Measurements from ENCODE around the gene EPS15. TPM values are rescaled to one million over a fixed set of nuclear protein-coding genes. Genes with fewer than 3 reads are reported as not detected.
"Not testable (repeated sequence)": the region's sequence is repeated elsewhere in the genome, so short reads cannot be mapped to it uniquely, and the experiment has no call there.

EPS15 gene
- total and polyA plus RNA-seq, 10 of the 15 experiments (the other 5 are each of a cell fraction or from before 2014, with no cell fraction given), result 24.7 to 87.8 (median 56.3) TPM

- SMC1A ChIA-PET (ENCODE audit: uncharacterized antibody, unreplicated experiment); H3K79me2 ChIP-seq (ENCODE audit: control insufficient read depth, insufficient read depth, low read length); H2AFZ ChIP-seq (ENCODE audit: control insufficient read depth, low read depth, low read length); H4K20me1 ChIP-seq (ENCODE audit: control insufficient read depth, insufficient read depth); H3K4me2 ChIP-seq (ENCODE audit: control insufficient read depth, insufficient read depth); H3K4me3 ChIP-seq; in situ Hi-C loops (cut with MboI); H3K27ac ChIP-seq (ENCODE audit: control insufficient read depth, insufficient read depth); H3K4me1 ChIP-seq (ENCODE audit: control insufficient read depth, insufficient read depth, low read length); H3K9ac ChIP-seq (ENCODE audit: control insufficient read depth, insufficient read depth, low read length); intact Hi-C loops (cut with micrococcal nuclease; ENCODE audit: unreplicated experiment); BruUV-seq (replicated peaks); H3K36me3 ChIP-seq (ENCODE audit: control insufficient read depth in 2 of 2, insufficient read depth in 2 of 2, low read length in 1 of 2); DNase-seq (ENCODE audit: low read depth, low spot score); H3K9me3 ChIP-seq (replicated peaks; ENCODE audit: control insufficient read depth, insufficient read depth, low read length); FAIRE-seq; CTCF ChIA-PET; H3K27me3 ChIP-seq (replicated peaks in 1 of 2; ENCODE audit: control insufficient read depth in 2 of 2, insufficient read depth in 2 of 2, low read length in 1 of 2); ATAC-seq: not testable (repeated sequence)
- WGBS (ENCODE audit: insufficient coverage, insufficient replicate concordance, low lambda C conversion rate, missing lambda C conversion rate), result 100% methylated on average over 5 of the region's 5 CpGs
- POLR2A ChIA-PET, result interaction anchor here (0.6 kb wide), 1 partner anchor 12 kb away, joined by 4 read pairs; no protein-coding TSS in a partner anchor
- RAD21 ChIA-PET (ENCODE audit: unreplicated experiment), result interaction anchor here (1.0 kb wide), 1 partner anchor 129 kb away, joined by 3 read pairs; no protein-coding TSS in a partner anchor
- TF ChIP-seq ZBTB33 (IDR thresholded peaks at IDR 0.05), result peak; percentile 96
These were observed 132.8 kb downstream of the EPS15 start for GRCh38 chr1:51386259-51386658.

GRCh38 chr1:51385776-51386175 lies 133.3 kb downstream of the EPS15 start:
- ChIA-PET RAD21 (ENCODE audit: unreplicated experiment) (interaction anchor here (1.0 kb wide), 1 partner anchor 130 kb away, joined by 3 read pairs; no protein-coding TSS in a partner anchor), SMC1A (ENCODE audit: uncharacterized antibody, unreplicated experiment) (no interaction called here), POLR2A (no interaction called here), CTCF (no interaction called here)
- H4K20me1 ChIP-seq (ENCODE audit: control insufficient read depth, insufficient read depth), result no peaks in the 10 kb centered on the region
- no peak overlapping the region for H2AFZ ChIP-seq (ENCODE audit: control insufficient read depth, low read depth, low read length)
- H3K4me1 ChIP-seq (ENCODE audit: control insufficient read depth, insufficient read depth, low read length), result no peaks in the 10 kb centered on the region
- 74% methylated on average over 2 of the region's 2 CpGs for WGBS (ENCODE audit: insufficient coverage, insufficient replicate concordance, low lambda C conversion rate, missing lambda C conversion rate)
- in situ Hi-C loops (cut with MboI) (no loop called here), intact Hi-C loops (cut with micrococcal nuclease; ENCODE audit: unreplicated experiment) (no loop called here)
- H3K9me3 ChIP-seq (replicated peaks; ENCODE audit: control insufficient read depth, insufficient read depth, low read length), result peaks cover 7% of the 10 kb centered on the region; the same call in 2 of the 3 replicates
- ATAC-seq (no peak), DNase-seq (ENCODE audit: low read depth, low spot score) (no peak), FAIRE-seq (no peak)
- H3K27me3 ChIP-seq (replicated peaks in 1 of 2; ENCODE audit: control insufficient read depth in 2 of 2, insufficient read depth in 2 of 2, low read length in 1 of 2), result no peaks in the 10 kb centered on the region
- H3K79me2 ChIP-seq (ENCODE audit: control insufficient read depth, insufficient read depth, low read length), result no peaks in the 10 kb centered on the region
- no peak overlapping the region for H3K27ac ChIP-seq (ENCODE audit: control insufficient read depth, insufficient read depth)
- no TSS peak for BruUV-seq (replicated peaks)
- H3K9ac ChIP-seq (ENCODE audit: control insufficient read depth, insufficient read depth, low read length), result no peak overlapping the region
- H3K36me3 ChIP-seq (ENCODE audit: control insufficient read depth in 2 of 2, insufficient read depth in 2 of 2, low read length in 1 of 2), result peaks cover 3 to 9% of the 10 kb centered on the region in 2 experiments; a peak in 3 of 4 replicates
- H3K4me2 ChIP-seq (ENCODE audit: control insufficient read depth, insufficient read depth), result no peak overlapping the region
- no peak overlapping the region for H3K4me3 ChIP-seq
- no peak for TF ChIP-seq CHD1 (IDR thresholded peaks at IDR 0.05; ENCODE audit: low read depth, low read length)
- TF ChIP-seq LARP7 (IDR thresholded peaks at IDR 0.05), result no peak
- TF ChIP-seq MEF2B (IDR thresholded peaks at IDR 0.05; ENCODE audit: partially characterized antibody, poor library complexity, severe bottlenecking), result no peak
- no peak for TF ChIP-seq SMARCA5 (IDR thresholded peaks at IDR 0.05)
- TF ChIP-seq PKNOX1 (IDR thresholded peaks at IDR 0.05), result no peak
- no peak for TF ChIP-seq MLLT1 (IDR thresholded peaks at IDR 0.05)
- TF ChIP-seq GABPA (IDR thresholded peaks at IDR 0.05; ENCODE audit: low read depth), result no peak
- TF ChIP-seq BCL11A (IDR thresholded peaks at IDR 0.05; ENCODE audit: low read depth, low read length), result no peak
- TF ChIP-seq PBX3 (IDR thresholded peaks at IDR 0.05; ENCODE audit: insufficient replicate concordance, low read depth, low read length), result no peak
- no peak for TF ChIP-seq HCFC1 (IDR thresholded peaks at IDR 0.05; ENCODE audit: low read length)
- TF ChIP-seq SMAD1 (IDR thresholded peaks at IDR 0.05; ENCODE audit: low read depth, partially characterized antibody), result no peak
- TF ChIP-seq TCF3 (IDR thresholded peaks at IDR 0.05; ENCODE audit: borderline replicate concordance, insufficient read depth, low read depth, low read length), result no peak
